ENCODE data around the gene FHL2. TPM values are rescaled to one million over a fixed set of nuclear protein-coding genes. Genes with fewer than 3 reads are reported as not detected.
A peak's percentile ranks its signal among the peaks of the same experiment; 100 is the strongest.

Gene FHL2
- total RNA-seq, 1 experiment from 2014 or later, result 21.1 TPM

DNA sequence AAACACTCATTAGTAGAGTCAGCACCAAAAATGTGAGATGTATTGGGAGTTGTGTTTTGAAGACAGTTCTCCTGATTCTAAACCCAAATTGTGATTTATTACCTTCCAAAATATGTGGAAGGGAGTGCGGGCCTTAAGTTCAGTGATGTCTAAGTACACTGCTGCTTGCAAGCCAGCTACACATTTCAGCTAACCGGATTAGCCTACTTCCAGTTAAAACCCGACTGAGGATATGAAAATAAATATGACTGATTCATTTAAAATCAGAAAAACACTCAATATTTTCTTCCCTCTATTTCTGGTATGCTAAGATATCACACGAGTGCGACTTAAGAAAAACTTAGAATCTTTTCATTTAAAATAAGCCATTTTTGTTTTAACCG, 907 bp downstream of the FHL2 start:
- DNase-seq (ENCODE audit: low spot score) (no peak), ATAC-seq (no peak)
- ChIA-PET POLR2A (interaction anchor here (0.9 kb wide), 1 partner anchor 58 kb away, joined by 3 read pairs; no protein-coding TSS in a partner anchor), CTCF (interaction anchor here (0.9 to 1.1 kb wide), 5 partner anchors 10 to 52 kb away, joined by 3 to 6 read pairs (median 4); no protein-coding TSS in a partner anchor)
- H3K4me3 Mint-ChIP-seq, result peak overlapping the region; percentile 88
- H3K36me3 Mint-ChIP-seq, result peaks cover 10% of the 10 kb centered on the region; the same call in 1 of the 2 replicates
- no peak overlapping the region for H3K27ac Mint-ChIP-seq
- peaks cover 25% of the 10 kb centered on the region for H3K27me3 Mint-ChIP-seq (ENCODE audit: low read depth)
- TF ChIP-seq PRRX2 (CRISPR knock-in tag; IDR thresholded peaks at IDR 0.05) (no peak), ZNF263 (CRISPR knock-in tag; IDR thresholded peaks at IDR 0.05; ENCODE audit: low read depth) (no peak), ATF1 (CRISPR knock-in tag; IDR thresholded peaks at IDR 0.05) (no peak), NR2C2 (CRISPR knock-in tag; IDR thresholded peaks at IDR 0.05) (no peak), HMGXB4 (CRISPR knock-in tag; IDR thresholded peaks at IDR 0.05) (no peak), GTF2I (CRISPR knock-in tag; conservative IDR thresholded peaks at IDR 0.05) (no peak), IRF2 (CRISPR knock-in tag; IDR thresholded peaks at IDR 0.05; ENCODE audit: borderline replicate concordance, low read depth) (no peak), ZNF138 (CRISPR knock-in tag; conservative IDR thresholded peaks at IDR 0.05) (no peak), FOXP4 (CRISPR knock-in tag; IDR thresholded peaks at IDR 0.05) (no peak)
- TF ChIP-seq, protein P1, sequence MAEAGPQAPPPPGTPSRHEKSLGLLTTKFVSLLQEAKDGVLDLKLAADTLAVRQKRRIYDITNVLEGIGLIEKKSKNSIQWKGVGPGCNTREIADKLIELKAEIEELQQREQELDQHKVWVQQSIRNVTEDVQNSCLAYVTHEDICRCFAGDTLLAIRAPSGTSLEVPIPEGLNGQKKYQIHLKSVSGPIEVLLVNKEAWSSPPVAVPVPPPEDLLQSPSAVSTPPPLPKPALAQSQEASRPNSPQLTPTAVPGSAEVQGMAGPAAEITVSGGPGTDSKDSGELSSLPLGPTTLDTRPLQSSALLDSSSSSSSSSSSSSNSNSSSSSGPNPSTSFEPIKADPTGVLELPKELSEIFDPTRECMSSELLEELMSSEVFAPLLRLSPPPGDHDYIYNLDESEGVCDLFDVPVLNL (CRISPR knock-in tag; IDR thresholded peaks at IDR 0.05; ENCODE audit: borderline replicate concordance, low read depth), result no peak
- H3K9me3 Mint-ChIP-seq, result peaks cover 4% of the 10 kb centered on the region
- H3K4me1 Mint-ChIP-seq, result peaks cover 18% of the 10 kb centered on the region

- TF ChIP-seq, protein P2, sequence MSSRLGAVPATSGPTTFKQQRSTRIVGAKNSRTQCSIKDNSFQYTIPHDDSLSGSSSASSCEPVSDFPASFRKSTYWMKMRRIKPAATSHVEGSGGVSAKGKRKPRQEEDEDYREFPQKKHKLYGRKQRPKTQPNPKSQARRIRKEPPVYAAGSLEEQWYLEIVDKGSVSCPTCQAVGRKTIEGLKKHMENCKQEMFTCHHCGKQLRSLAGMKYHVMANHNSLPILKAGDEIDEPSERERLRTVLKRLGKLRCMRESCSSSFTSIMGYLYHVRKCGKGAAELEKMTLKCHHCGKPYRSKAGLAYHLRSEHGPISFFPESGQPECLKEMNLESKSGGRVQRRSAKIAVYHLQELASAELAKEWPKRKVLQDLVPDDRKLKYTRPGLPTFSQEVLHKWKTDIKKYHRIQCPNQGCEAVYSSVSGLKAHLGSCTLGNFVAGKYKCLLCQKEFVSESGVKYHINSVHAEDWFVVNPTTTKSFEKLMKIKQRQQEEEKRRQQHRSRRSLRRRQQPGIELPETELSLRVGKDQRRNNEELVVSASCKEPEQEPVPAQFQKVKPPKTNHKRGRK (CRISPR knock-in tag; IDR thresholded peaks at IDR 0.05; ENCODE audit: borderline replicate concordance), result no peak
- TF ChIP-seq OVOL2 (CRISPR knock-in tag; IDR thresholded peaks at IDR 0.05; ENCODE audit: borderline replicate concordance), result no peak
- TF ChIP-seq, protein P3, sequence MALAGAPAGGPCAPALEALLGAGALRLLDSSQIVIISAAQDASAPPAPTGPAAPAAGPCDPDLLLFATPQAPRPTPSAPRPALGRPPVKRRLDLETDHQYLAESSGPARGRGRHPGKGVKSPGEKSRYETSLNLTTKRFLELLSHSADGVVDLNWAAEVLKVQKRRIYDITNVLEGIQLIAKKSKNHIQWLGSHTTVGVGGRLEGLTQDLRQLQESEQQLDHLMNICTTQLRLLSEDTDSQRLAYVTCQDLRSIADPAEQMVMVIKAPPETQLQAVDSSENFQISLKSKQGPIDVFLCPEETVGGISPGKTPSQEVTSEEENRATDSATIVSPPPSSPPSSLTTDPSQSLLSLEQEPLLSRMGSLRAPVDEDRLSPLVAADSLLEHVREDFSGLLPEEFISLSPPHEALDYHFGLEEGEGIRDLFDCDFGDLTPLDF (CRISPR knock-in tag; IDR thresholded peaks at IDR 0.05), result no peak
- TF ChIP-seq MYBL2 (CRISPR knock-in tag; IDR thresholded peaks at IDR 0.05), result no peak
- TF ChIP-seq TCF7 (CRISPR knock-in tag; IDR thresholded peaks at IDR 0.05; ENCODE audit: low read depth), result no peak
- Mint-ChIP-seq H3K9me3 (peaks cover 4% of the 10 kb centered on the region), H3K4me1 (peaks cover 16% of the 10 kb centered on the region), H3K36me3 (peaks cover 10% of the 10 kb centered on the region; the same call in 1 of the 2 replicates), H3K27ac (no peak overlapping the region), H3K27me3 (ENCODE audit: low read depth) (peaks cover 25% of the 10 kb centered on the region), H3K4me3 (peak overlapping the region; percentile 88)
- ChIA-PET POLR2A (interaction anchor here (0.6 to 1.1 kb wide), 2 partner anchors 33 to 150 kb away, joined by 3 read pairs; no protein-coding TSS in a partner anchor), CTCF (interaction anchor here (0.7 to 1.1 kb wide), 2 partner anchors 10 to 546 kb away, joined by 4 to 6 read pairs; no protein-coding TSS in a partner anchor)
- DNase-seq (ENCODE audit: low spot score), result no peak
- no peak for ATAC-seq
Measured at GRCh38 chr2:105397025-105397722, 1.7 kb downstream of the FHL2 start.

Measured in WTC11 (cell line).